ENCODE measurements around the gene CAMK1D. TPM values are rescaled to one million over a fixed set of nuclear protein-coding genes. Genes with fewer than 3 reads are reported as not detected.

CAMK1D gene
- polyA plus RNA-seq, 1 donor (not counting 4 experiments of a cell fraction or from before 2014, with no cell fraction given): 0.76 TPM

DNA sequence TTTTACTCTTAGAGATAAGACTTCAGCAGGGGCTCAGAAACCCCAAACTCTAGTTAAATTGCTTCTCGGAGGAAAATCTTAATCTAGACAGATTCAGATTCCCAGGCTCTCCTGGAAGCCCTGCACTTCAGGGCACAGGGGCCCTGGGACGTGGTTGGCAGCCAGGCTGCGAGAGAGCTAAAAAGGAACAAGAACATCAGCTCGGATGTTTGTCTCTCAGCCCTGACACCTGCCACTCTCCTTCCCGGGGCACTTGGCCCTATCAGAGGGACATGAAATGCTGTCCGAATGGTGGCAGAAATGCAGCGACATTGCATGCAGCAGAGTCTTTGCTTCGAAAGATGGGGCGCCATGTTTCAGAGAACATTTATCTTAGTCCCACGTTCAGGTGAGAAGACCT lies 485.4 kb downstream of the CAMK1D start:
- Histone ChIP-seq H3K9me3 (ENCODE audit: control insufficient read depth, low read depth, low read length) (no peaks in the 10 kb centered on the region), H3K27ac (ENCODE audit: control insufficient read depth, insufficient read depth, low read length) (no peak overlapping the region), H3K4me3 (ENCODE audit: control insufficient read depth in 2 of 3, extremely low read depth in 1 of 3, insufficient read depth in 2 of 3, low read depth in 1 of 3, low read length in 3 of 3) (no peak overlapping the region), H3K36me3 (ENCODE audit: control insufficient read depth in 2 of 2, extremely low read depth in 1 of 2, insufficient read depth in 2 of 2, low read length in 2 of 2) (no peaks in the 10 kb centered on the region), H3K27me3 (ENCODE audit: control insufficient read depth, extremely low read depth, insufficient read depth, low read length) (no peaks in the 10 kb centered on the region), H3K79me2 (ENCODE audit: control insufficient read depth, insufficient read depth, low read length) (no peaks in the 10 kb centered on the region), H3K4me1 (ENCODE audit: control insufficient read depth, extremely low read depth, insufficient read depth, low read length) (peaks cover 21% of the 10 kb centered on the region), H2AFZ (ENCODE audit: control insufficient read depth, low read length) (no peak overlapping the region), H4K20me1 (ENCODE audit: control insufficient read depth, extremely low read depth, insufficient read depth, low read length) (no peaks in the 10 kb centered on the region), H3K9ac (ENCODE audit: control insufficient read depth, extremely low read depth, insufficient read depth, low read length) (no peak overlapping the region), H3K4me2 (ENCODE audit: control insufficient read depth, extremely low read depth, insufficient read depth, low read depth, low read length) (no peak overlapping the region), H3K9me1 (ENCODE audit: control insufficient read depth, extremely low read depth, insufficient read depth, low read length) (no peaks in the 10 kb centered on the region)
- TF ChIP-seq EZH2 (IDR thresholded peaks at IDR 0.05; ENCODE audit: low read length): no peak
- TF ChIP-seq, protein P1, sequence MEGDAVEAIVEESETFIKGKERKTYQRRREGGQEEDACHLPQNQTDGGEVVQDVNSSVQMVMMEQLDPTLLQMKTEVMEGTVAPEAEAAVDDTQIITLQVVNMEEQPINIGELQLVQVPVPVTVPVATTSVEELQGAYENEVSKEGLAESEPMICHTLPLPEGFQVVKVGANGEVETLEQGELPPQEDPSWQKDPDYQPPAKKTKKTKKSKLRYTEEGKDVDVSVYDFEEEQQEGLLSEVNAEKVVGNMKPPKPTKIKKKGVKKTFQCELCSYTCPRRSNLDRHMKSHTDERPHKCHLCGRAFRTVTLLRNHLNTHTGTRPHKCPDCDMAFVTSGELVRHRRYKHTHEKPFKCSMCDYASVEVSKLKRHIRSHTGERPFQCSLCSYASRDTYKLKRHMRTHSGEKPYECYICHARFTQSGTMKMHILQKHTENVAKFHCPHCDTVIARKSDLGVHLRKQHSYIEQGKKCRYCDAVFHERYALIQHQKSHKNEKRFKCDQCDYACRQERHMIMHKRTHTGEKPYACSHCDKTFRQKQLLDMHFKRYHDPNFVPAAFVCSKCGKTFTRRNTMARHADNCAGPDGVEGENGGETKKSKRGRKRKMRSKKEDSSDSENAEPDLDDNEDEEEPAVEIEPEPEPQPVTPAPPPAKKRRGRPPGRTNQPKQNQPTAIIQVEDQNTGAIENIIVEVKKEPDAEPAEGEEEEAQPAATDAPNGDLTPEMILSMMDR (optimal IDR thresholded peaks at IDR 0.05 in 1 of 3, IDR thresholded peaks at IDR 0.05 in 1 of 3, conservative IDR thresholded peaks at IDR 0.05 in 1 of 3; ENCODE audit: extremely low read depth in 1 of 3, insufficient read depth in 2 of 3, low read length in 3 of 3): no peak
- no peak for DNase-seq (ENCODE audit: low read depth, low spot score)
- dilution Hi-C loops (cut with MboI; ENCODE audit: extremely low pct_ligation_motif_present, low sequenced_read_pairs): no loop called here
- FAIRE-seq: no peak

DNA sequence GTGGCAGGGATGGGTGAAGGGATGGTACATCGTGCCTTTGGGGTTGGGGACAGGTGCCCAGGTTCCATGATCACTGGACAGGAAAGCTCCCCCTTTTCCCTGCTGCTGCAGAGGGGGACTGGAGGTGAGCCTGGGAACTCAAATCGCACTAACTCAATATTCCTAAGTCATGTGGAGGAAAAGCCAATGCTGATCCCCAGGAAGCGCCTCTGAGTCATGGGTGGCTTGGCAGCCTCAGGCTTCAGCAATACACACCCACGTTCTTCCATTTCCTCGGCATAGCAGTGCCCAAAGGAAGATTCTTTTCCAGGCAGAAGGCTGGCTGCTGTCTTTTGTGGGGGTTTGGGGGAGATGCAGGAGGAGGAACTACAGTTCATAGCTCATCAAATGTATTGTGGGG lies 486.4 kb downstream of the CAMK1D start:
- H3K4me3 ChIP-seq (ENCODE audit: control insufficient read depth in 2 of 3, extremely low read depth in 1 of 3, insufficient read depth in 2 of 3, low read depth in 1 of 3, low read length in 3 of 3): no peak overlapping the region
- FAIRE-seq (peak; percentile 96), DNase-seq (ENCODE audit: low read depth, low spot score) (no peak)
- H3K4me1 ChIP-seq (ENCODE audit: control insufficient read depth, extremely low read depth, insufficient read depth, low read length): peaks cover 21% of the 10 kb centered on the region
- H2AFZ ChIP-seq (ENCODE audit: control insufficient read depth, low read length): peak overlapping the region; percentile 50
- H4K20me1 ChIP-seq (ENCODE audit: control insufficient read depth, extremely low read depth, insufficient read depth, low read length): no peaks in the 10 kb centered on the region
- no peak overlapping the region for H3K9ac ChIP-seq (ENCODE audit: control insufficient read depth, extremely low read depth, insufficient read depth, low read length)
- TF ChIP-seq, protein P1 (optimal IDR thresholded peaks at IDR 0.05 in 1 of 3, IDR thresholded peaks at IDR 0.05 in 1 of 3, conservative IDR thresholded peaks at IDR 0.05 in 1 of 3; ENCODE audit: extremely low read depth in 1 of 3, insufficient read depth in 2 of 3, low read length in 3 of 3): no peak
- TF ChIP-seq EZH2 (IDR thresholded peaks at IDR 0.05; ENCODE audit: low read length): no peak
- no peaks in the 10 kb centered on the region for H3K79me2 ChIP-seq (ENCODE audit: control insufficient read depth, insufficient read depth, low read length)
- H3K27ac ChIP-seq (ENCODE audit: control insufficient read depth, insufficient read depth, low read length): peak overlapping the region; percentile 62
- dilution Hi-C loops (cut with MboI; ENCODE audit: extremely low pct_ligation_motif_present, low sequenced_read_pairs): no loop called here
- H3K9me1 ChIP-seq (ENCODE audit: control insufficient read depth, extremely low read depth, insufficient read depth, low read length): no peaks in the 10 kb centered on the region
- H3K27me3 ChIP-seq (ENCODE audit: control insufficient read depth, extremely low read depth, insufficient read depth, low read length): no peaks in the 10 kb centered on the region
- H3K9me3 ChIP-seq (ENCODE audit: control insufficient read depth, low read depth, low read length): no peaks in the 10 kb centered on the region
- H3K36me3 ChIP-seq (ENCODE audit: control insufficient read depth in 2 of 2, extremely low read depth in 1 of 2, insufficient read depth in 2 of 2, low read length in 2 of 2): no peaks in the 10 kb centered on the region
- peak overlapping the region; percentile 66 for H3K4me2 ChIP-seq (ENCODE audit: control insufficient read depth, extremely low read depth, insufficient read depth, low read depth, low read length)

Measured in keratinocyte (primary cell).